ENCODE measurements around the gene CERK.
"Not testable (repeated sequence)": the region's sequence is repeated elsewhere in the genome, so short reads cannot be mapped to it uniquely, and the experiment has no call there.

CERK gene

GRCh38 chr22:46651316-46651715 lies 86.7 kb downstream of the CERK start:
- in situ Hi-C loops (cut with HindIII; ENCODE audit: low sequenced_read_pairs) = loop anchor here (10.0 kb wide), 1 partner anchor 157 kb away; no protein-coding TSS in a partner anchor

GRCh38 chr22:46650078-46650810 lies 87.8 kb downstream of the CERK start:
- in situ Hi-C loops (cut with HindIII; ENCODE audit: low sequenced_read_pairs) = loop anchor here (10.0 kb wide), 1 partner anchor 155 kb away; no protein-coding TSS in a partner anchor

- in situ Hi-C loops (cut with HindIII; ENCODE audit: low sequenced_read_pairs) = loop anchor here (10.0 kb wide), 1 partner anchor 155 kb away; no protein-coding TSS in a partner anchor
Observed at GRCh38 chr22:46649141-46650077, 88.6 kb downstream of the CERK start.

- in situ Hi-C loops (cut with HindIII; ENCODE audit: low sequenced_read_pairs) = not testable (repeated sequence)
Observed at GRCh38 chr22:46648225-46648820, 89.7 kb downstream of the CERK start.

- in situ Hi-C loops (cut with HindIII; ENCODE audit: low sequenced_read_pairs) = no loop called here
Observed at GRCh38 chr22:46646531-46647215, 91.4 kb downstream of the CERK start.

- in situ Hi-C loops (cut with HindIII; ENCODE audit: low sequenced_read_pairs) = not testable (repeated sequence)
Observed at GRCh38 chr22:46642840-46643480, 95.1 kb downstream of the CERK start.

GRCh38 chr22:46641811-46642266 lies 96.2 kb downstream of the CERK start:
- in situ Hi-C loops (cut with HindIII; ENCODE audit: low sequenced_read_pairs) = no loop called here

GRCh38 chr22:46640293-46641055 lies 97.6 kb downstream of the CERK start:
- in situ Hi-C loops (cut with HindIII; ENCODE audit: low sequenced_read_pairs) = no loop called here

- in situ Hi-C loops (cut with HindIII; ENCODE audit: low sequenced_read_pairs) = no loop called here
Observed at GRCh38 chr22:46639843-46640242, 98.2 kb downstream of the CERK start.

GRCh38 chr22:46638601-46639431 lies 99.2 kb downstream of the CERK start:
- in situ Hi-C loops (cut with HindIII; ENCODE audit: low sequenced_read_pairs) = no loop called here

GRCh38 chr22:46637711-46638600 lies 100.1 kb downstream of the CERK start:
- in situ Hi-C loops (cut with HindIII; ENCODE audit: low sequenced_read_pairs) = no loop called here

GRCh38 chr22:46636221-46637002 lies 101.6 kb downstream of the CERK start:
- in situ Hi-C loops (cut with HindIII; ENCODE audit: low sequenced_read_pairs) = no loop called here

- in situ Hi-C loops (cut with HindIII; ENCODE audit: low sequenced_read_pairs) = no loop called here
Observed at GRCh38 chr22:46635756-46636155, 102.3 kb downstream of the CERK start.

GRCh38 chr22:46634973-46635685 lies 102.9 kb downstream of the CERK start:
- in situ Hi-C loops (cut with HindIII; ENCODE audit: low sequenced_read_pairs) = not testable (repeated sequence)

All from endothelial cell of hepatic sinusoid (primary cell).